H1 (cell line): ENCODE results near the gene MRFAP1L1. TPM values are rescaled to one million over a fixed set of nuclear protein-coding genes. Genes with fewer than 3 reads are reported as not detected.

ENCODE experiments used
- CTCF ChIA-PET: fragments of 300-600 bp; sonication (Branson Sonifier 250); formaldehyde crosslinking; loops from one replicate; lab custom pipeline; 2021; ENCODE audit not compliant: partially characterized antibody; lab: Charles Lee
- POLR2A ChIA-PET: fragments of 300-600 bp; sonication (Branson Sonifier 250); formaldehyde crosslinking; loops from one replicate; lab custom pipeline; 2021; ENCODE audit warnings: inconsistent platforms; ENCODE audit not compliant: partially characterized antibody; lab: Charles Lee
- DNase-seq, 2 experiments: peaks; one replicate each; pipeline versions ENCODE4 v3.0.0 to v3.0.0-alpha.2; 2010 to 2022; ENCODE audit warnings: low spot score in 2 of 2, low read depth in 1 of 2, mixed read lengths in 1 of 2
- FAIRE-seq: peaks from 2 replicates; lab custom pipeline; 2011; peaks lifted over from hg19 to GRCh38; lab: Jason Lieb, UNC
- H2AFZ ChIP-seq: 2 replicates; pipeline ENCODE4 v1.8.1; 2012; ENCODE audit warnings: low read length, inconsistent platforms
- H2AK5ac ChIP-seq: 2 replicates; pipeline ENCODE4 v1.6.1; 2013; ENCODE audit warnings: low read depth, low read length
- H2BK120ac ChIP-seq: replicated peaks from 2 replicates; pipeline ENCODE3; 2013; ENCODE audit warnings: low read depth, low read length, inconsistent platforms
- H2BK12ac ChIP-seq: 2 replicates; pipeline ENCODE4 v1.6.1; 2013; ENCODE audit warnings: low read depth, low read length
- H2BK15ac ChIP-seq: 2 replicates; pipeline ENCODE4 v1.6.1; 2013; ENCODE audit warnings: low read length
- H2BK20ac ChIP-seq: 2 replicates; pipeline ENCODE4 v1.6.1; 2013; ENCODE audit warnings: low read length
- H2BK5ac ChIP-seq: 2 replicates; pipeline ENCODE4 v1.6.1; 2013; ENCODE audit warnings: low read depth, low read length
- H3K14ac ChIP-seq: 2 replicates; pipeline ENCODE4 v1.6.1; 2013; ENCODE audit warnings: inconsistent platforms; ENCODE audit not compliant: insufficient read length
- H3K18ac ChIP-seq: 2 replicates; pipeline ENCODE4 v1.6.1; 2013; ENCODE audit warnings: low read length; ENCODE audit errors: extremely low read depth
- H3K23ac ChIP-seq: 2 replicates; pipeline ENCODE4 v1.6.1; 2013; ENCODE audit warnings: inconsistent platforms; ENCODE audit not compliant: insufficient read length
- H3K23me2 ChIP-seq: 2 replicates; pipeline ENCODE4 v1.6.1; 2013; ENCODE audit warnings: low read depth, low read length
- H3K27ac ChIP-seq: 2 replicates; pipeline ENCODE4 v1.6.1; 2011; ENCODE audit warnings: low read depth, low read length, inconsistent platforms
- H3K27me3 ChIP-seq, 4 experiments: replicated peaks in 1 of 4; 1 replicate in 1 of 4; 2 replicates in 3 of 4; pipeline versions ENCODE4 v1.6.1 to v1.8.1; 2011 to 2013; ENCODE audit warnings: low read length in 3 of 4, mild to moderate bottlenecking in 3 of 4, inconsistent platforms in 2 of 4, mixed read lengths in 2 of 4, moderate library complexity in 1 of 4; ENCODE audit not compliant: control insufficient read depth in 3 of 4, insufficient read depth in 3 of 4; ENCODE audit errors: extremely low read depth in 1 of 4
- H3K36me3 ChIP-seq, 4 experiments: 2 replicates each; pipeline versions ENCODE4 v1.6.1 to v1.8.1; 2011 to 2013; ENCODE audit warnings: mild to moderate bottlenecking in 4 of 4, low read length in 3 of 4, moderate library complexity in 2 of 4, control low read depth in 1 of 4, inconsistent platforms in 1 of 4; ENCODE audit not compliant: insufficient read depth in 4 of 4, control insufficient read depth in 2 of 4
- H3K4ac ChIP-seq: replicated peaks from 2 replicates; pipeline ENCODE3; 2013; ENCODE audit warnings: low read length, low read depth, mixed read lengths, inconsistent platforms; ENCODE audit not compliant: insufficient read length
- H3K4me1 ChIP-seq, 4 experiments: replicated peaks in 1 of 4; 1 replicate in 1 of 4; 2 replicates in 3 of 4; pipeline versions ENCODE4 v1.6.1 to v1.8.1; 2011 to 2013; ENCODE audit warnings: low read length in 3 of 4, inconsistent platforms in 2 of 4, mixed read lengths in 1 of 4; ENCODE audit not compliant: insufficient read depth in 4 of 4, control insufficient read depth in 3 of 4
- H3K4me2 ChIP-seq, 2 experiments: 2 replicates each; pipeline versions ENCODE4 v1.6.1 to v1.8.1; 2011 to 2013; ENCODE audit warnings: low read depth in 2 of 2, low read length in 2 of 2, control low read depth in 1 of 2, inconsistent platforms in 1 of 2, mild to moderate bottlenecking in 1 of 2; ENCODE audit not compliant: insufficient read depth in 1 of 2
- H3K4me3 ChIP-seq, 4 experiments: fragments of 200-600, 300-600 bp in 1 of 4; sonication (generic), shearing (Covaris generic), sonication (Bioruptor Twin) in 1 of 4; 2 replicates each; pipeline versions ENCODE4 v1.5.1 to v1.8.1; 2011 to 2016; ENCODE audit warnings: low read length in 4 of 4, low read depth in 3 of 4, control low read depth in 2 of 4, inconsistent platforms in 2 of 4, mild to moderate bottlenecking in 2 of 4, mixed read lengths in 1 of 4, moderate library complexity in 1 of 4; ENCODE audit not compliant: insufficient read depth in 2 of 4; ENCODE audit errors: extremely low read depth in 1 of 4
- H3K56ac ChIP-seq: replicated peaks from 2 replicates; pipeline ENCODE3; 2013; ENCODE audit warnings: low read depth, mild to moderate bottlenecking, mixed read lengths, low read length, inconsistent platforms; ENCODE audit not compliant: insufficient read length
- H3K79me1 ChIP-seq: 2 replicates; pipeline ENCODE4 v1.6.1; 2013; ENCODE audit warnings: low read depth, low read length, control low read depth
- H3K79me2 ChIP-seq, 2 experiments: 2 replicates each; pipeline versions ENCODE4 v1.6.1 to v1.8.1; 2012 to 2013; ENCODE audit warnings: low read length in 2 of 2, mild to moderate bottlenecking in 2 of 2, inconsistent platforms in 1 of 2; ENCODE audit not compliant: insufficient read depth in 2 of 2, control insufficient read depth in 1 of 2
- H3K9ac ChIP-seq, 4 experiments: replicated peaks in 1 of 4; 1 replicate in 1 of 4; 2 replicates in 3 of 4; pipeline versions ENCODE4 v1.6.1 to v1.8.1; 2011 to 2013; ENCODE audit warnings: low read depth in 3 of 4, low read length in 3 of 4, control low read depth in 2 of 4, mild to moderate bottlenecking in 2 of 4, moderate library complexity in 2 of 4, inconsistent platforms in 1 of 4; ENCODE audit errors: extremely low read depth in 1 of 4
- H3K9me3 ChIP-seq, 2 experiments: 2 replicates each; pipeline versions ENCODE4 v1.6.1 to v1.8.1; 2012 to 2013; ENCODE audit warnings: mild to moderate bottlenecking in 2 of 2, moderate library complexity in 2 of 2, control low read depth in 1 of 2, inconsistent platforms in 1 of 2, low read depth in 1 of 2, low read length in 1 of 2, mixed read lengths in 1 of 2; ENCODE audit not compliant: insufficient read depth in 2 of 2
- H4K20me1 ChIP-seq, 2 experiments: replicated peaks in 1 of 2; 2 replicates each; pipeline versions ENCODE3 to v1.8.1; 2011 to 2013; ENCODE audit warnings: inconsistent platforms in 2 of 2, low read length in 2 of 2, mild to moderate bottlenecking in 1 of 2; ENCODE audit not compliant: insufficient read depth in 2 of 2, control insufficient read depth in 1 of 2
- H4K5ac ChIP-seq: 2 replicates; pipeline ENCODE4 v1.6.1; 2013; ENCODE audit warnings: low read length, low read depth, mixed read lengths, inconsistent platforms; ENCODE audit not compliant: insufficient read length
- H4K8ac ChIP-seq: 2 replicates; pipeline ENCODE4 v1.8.0; 2013; ENCODE audit warnings: mild to moderate bottlenecking, moderate library complexity, low read length, inconsistent platforms; ENCODE audit not compliant: insufficient read depth; ENCODE audit errors: extremely low read depth
- H4K91ac ChIP-seq: replicated peaks from 2 replicates; pipeline ENCODE3; 2013; ENCODE audit warnings: low read length, mixed read lengths, inconsistent platforms; ENCODE audit not compliant: insufficient read length
- BRCA1 ChIP-seq: IDR thresholded peaks from 2 replicates; pipeline ENCODE4 v1.6.1; 2012; ENCODE audit warnings: low read depth, low read length, improper control_type of control experiment
- CEBPB ChIP-seq: IDR thresholded peaks from 2 replicates; pipeline ENCODE4 v1.6.1; 2012; ENCODE audit warnings: low read depth, low read length
- CTCF ChIP-seq, 3 experiments: IDR thresholded peaks; 1 replicate in 2 of 3; 2 replicates in 1 of 3; pipeline versions ENCODE4 v1.5.1 to v1.6.1; 2011; ENCODE audit warnings: low read length in 3 of 3, mild to moderate bottlenecking in 3 of 3, inconsistent platforms in 2 of 3, low read depth in 1 of 3, moderate library complexity in 1 of 3; ENCODE audit not compliant: insufficient read depth in 1 of 3; ENCODE audit errors: control extremely low read depth in 1 of 3
- EGR1 ChIP-seq: IDR thresholded peaks from 2 replicates; pipeline ENCODE4 v1.6.1; 2011; ENCODE audit warnings: low read depth, low read length, borderline replicate concordance
- GABPA ChIP-seq: IDR thresholded peaks from 2 replicates; pipeline ENCODE4 v1.6.1; 2011; ENCODE audit warnings: mild to moderate bottlenecking, low read length, moderate library complexity, borderline replicate concordance; ENCODE audit not compliant: insufficient read depth
- HDAC6 ChIP-seq: IDR thresholded peaks from one replicate; pipeline ENCODE4 v1.7.1; 2012; ENCODE audit warnings: low read depth, mild to moderate bottlenecking, inconsistent platforms, low read length, moderate library complexity
- RAD21 ChIP-seq, 2 experiments: IDR thresholded peaks in 1 of 2; conservative IDR thresholded peaks in 1 of 2; 2 replicates each; pipeline ENCODE4 v1.6.1; 2011; ENCODE audit warnings: low read depth in 2 of 2, low read length in 2 of 2, improper control_type of control experiment in 1 of 2, inconsistent platforms in 1 of 2, mild to moderate bottlenecking in 1 of 2, moderate library complexity in 1 of 2
- SRF ChIP-seq: IDR thresholded peaks from 2 replicates; pipeline ENCODE4 v1.6.1; 2011; ENCODE audit warnings: mild to moderate bottlenecking, low read depth, low read length, moderate library complexity
- TAF7 ChIP-seq: optimal IDR thresholded peaks from 2 replicates; pipeline ENCODE3; 2011; ENCODE audit warnings: low read depth, mild to moderate bottlenecking, inconsistent platforms, low read length, moderate library complexity, borderline replicate concordance
- ZNF274 ChIP-seq: IDR thresholded peaks from 2 replicates; pipeline ENCODE4 v1.7.0; 2012; ENCODE audit warnings: low read length, borderline replicate concordance; ENCODE audit errors: extremely low read depth
- WGBS, 2 experiments: shearing (Covaris generic) in 1 of 2; methylation state at CpG; one replicate each; pipeline versions ENCODE4 v1.1.6 to v1.1.7; 2013 to 2015; ENCODE audit warnings: low lambda C conversion rate in 2 of 2, mixed read lengths in 2 of 2, inconsistent platforms in 1 of 2, low coverage in 1 of 2, missing lambda C conversion rate in 1 of 2; ENCODE audit not compliant: insufficient replicate concordance in 2 of 2, insufficient coverage in 1 of 2, insufficient read length in 1 of 2; ENCODE audit errors: extremely low coverage in 1 of 2, missing lambda C conversion rate in 1 of 2; 5-methylcytosine and 5-hydroxymethylcytosine counted together
- polyA plus RNA-seq, 7 experiments: library from polyadenylated mRNA; depleted of rRNA in 3 of 7; stranded (reverse) in 5 of 7; unstranded in 2 of 7; fragments of >200 nt in 5 of 7; fragments of 200-250 nt in 2 of 7; gene quantifications; 1 replicate in 5 of 7; 2 replicates in 1 of 7; 4 replicates in 1 of 7; pipeline versions ENCODE4 v1.2.1 to v1.2.3, GENCODE V29; 2011 to 2013; ENCODE audit warnings: missing spikeins in 2 of 7, mixed read lengths in 2 of 7
- total RNA-seq: library from RNA; stranded (reverse); fragmentation: NEBNext Ultra II Directional; extraction: Animal tissue kit (Norgen Biotek cat#: 25700); gene quantifications from 2 replicates; pipeline ENCODE4 v1.2.1, GENCODE V29; 2021

Gene MRFAP1L1
- total and polyA plus RNA-seq, 2 of the 8 experiments (the other 6 are each of a cell fraction or from before 2014, with no cell fraction given): 26.8 to 54.3 TPM

- Histone ChIP-seq H3K4me2 (no peak overlapping the region), H2BK20ac (no peak overlapping the region), H3K27me3 (no peaks in the 10 kb centered on the region), H3K79me2 (peaks cover 0 to 14% of the 10 kb centered on the region in 2 experiments; a peak in 2 of 4 replicates), H2BK120ac (no peak overlapping the region), H4K20me1 (peaks cover 13 to 19% of the 10 kb centered on the region in 2 experiments), H3K4me1 (peaks cover 0 to 3% (median under 1%) of the 10 kb centered on the region in 4 experiments; a peak in 2 of 7 replicates), H2AFZ (no peak overlapping the region), H3K18ac (no peak overlapping the region), H4K8ac (no peak overlapping the region), H3K9me3 (no peaks in the 10 kb centered on the region), H3K56ac (no peak overlapping the region), H3K4me3 (no peak overlapping the region), H4K91ac (no peak overlapping the region), H3K23me2 (no peaks in the 10 kb centered on the region), H2BK5ac (no peak overlapping the region), H2BK12ac (no peak overlapping the region), H3K9ac (no peak overlapping the region), H4K5ac (no peak overlapping the region), H3K14ac (no peak overlapping the region), H3K79me1 (peaks cover 9% of the 10 kb centered on the region), H3K27ac (no peak overlapping the region), H3K23ac (no peak overlapping the region), H2AK5ac (no peak overlapping the region), H3K4ac (no peak overlapping the region), H3K36me3 (peaks cover under 1 to 6% (median 3%) of the 10 kb centered on the region in 4 experiments; a peak in 5 of 8 replicates), H2BK15ac (no peak overlapping the region)
- CTCF ChIA-PET: interaction anchor here (0.6 to 3.7 kb wide), 25 partner anchors 10 to 946 kb away, joined by 3 to 37 read pairs (median 5); partner anchors contain the start of gene S100P
- whole genome bisulfite sequencing, 2 experiments: 88% methylated on average over 9 of the region's 9 CpGs; no CpG with 5 or more reads in 1 of the 2 experiments
- DNase-seq (peak in 1 of 2 experiments; percentile 70), FAIRE-seq (no peak)
- TF ChIP-seq GABPA (no peak), EGR1 (no peak), HDAC6 (no peak), CTCF (IDR thresholded peaks at IDR 0.05; ENCODE audit: control extremely low read depth in 1 of 3, insufficient read depth in 1 of 3, low read depth in 1 of 3, low read length in 3 of 3) (peak in 2 of 3 experiments; percentile 50 to 54; a peak in 2 of 4 replicates), BRCA1 (no peak), CEBPB (no peak), RAD21 (IDR thresholded peaks at IDR 0.05 in 1 of 2, conservative IDR thresholded peaks at IDR 0.05 in 1 of 2; ENCODE audit: low read depth in 2 of 2, low read length in 2 of 2) (peak in 1 of 2 experiments; percentile 6; a peak in 1 of 4 replicates), SRF (no peak), TAF7 (no peak), ZNF274 (no peak)
- POLR2A ChIA-PET: interaction anchor here (0.9 to 1.7 kb wide), 5 partner anchors 8 to 40 kb away, joined by 3 to 7 read pairs (median 3); partner anchors contain the start of gene MRFAP1
These were observed 28.5 kb downstream of the MRFAP1L1 start for GRCh38 chr4:6681191-6681590.
